ENCODE results near the gene RALGAPA2.

GRCh38 chr20:20390393-20390792, 322.1 kb downstream of the RALGAPA2 start:
- TF ChIP-seq CTCF (IDR thresholded peaks at IDR 0.05; ENCODE audit: insufficient read depth, low read length, poor library complexity, severe bottlenecking) (no peak), EZH2phosphoT487 (conservative IDR thresholded peaks at IDR 0.05; ENCODE audit: low read length) (no peak)
